Ramos (cell line): ENCODE data around the gene TSPEAR.

Experiments
- in situ Hi-C: fragments of 300-500 bp; cut with MboI; formaldehyde crosslinking; loops from one replicate; pipeline ENCODE4 v1.14.3; 2022; ENCODE audit warnings: low sequenced_read_pairs; ENCODE audit not compliant: unreplicated experiment

The TSPEAR gene

GRCh38 chr21:44463724-44464123, 247.6 kb downstream of the TSPEAR start:
- in situ Hi-C loops, result no loop called here

- in situ Hi-C loops, result no loop called here
These were observed 248.6 kb downstream of the TSPEAR start for GRCh38 chr21:44462834-44463200.

- in situ Hi-C loops, result no loop called here
These were observed 249.1 kb downstream of the TSPEAR start for GRCh38 chr21:44462086-44462833.

GRCh38 chr21:44461464-44462001, 249.8 kb downstream of the TSPEAR start:
- in situ Hi-C loops, result no loop called here

- in situ Hi-C loops, result no loop called here
These were observed 250.4 kb downstream of the TSPEAR start for GRCh38 chr21:44461005-44461404.

- in situ Hi-C loops, result no loop called here
These were observed 251.0 kb downstream of the TSPEAR start for GRCh38 chr21:44460441-44460755.

GRCh38 chr21:44459712-44460440, 251.5 kb downstream of the TSPEAR start:
- in situ Hi-C loops, result no loop called here

- in situ Hi-C loops, result no loop called here
These were observed 252.2 kb downstream of the TSPEAR start for GRCh38 chr21:44458971-44459711.

GRCh38 chr21:44456915-44457736, 254.2 kb downstream of the TSPEAR start:
- in situ Hi-C loops, result no loop called here

- in situ Hi-C loops, result no loop called here
These were observed 255.0 kb downstream of the TSPEAR start for GRCh38 chr21:44456214-44456914.

GRCh38 chr21:44455524-44456213, 255.7 kb downstream of the TSPEAR start:
- in situ Hi-C loops, result no loop called here

- in situ Hi-C loops, result no loop called here
These were observed 256.4 kb downstream of the TSPEAR start, which contains the start of gene LRRC3 for GRCh38 chr21:44454747-44455523. Gene LRRC3 (plus strand): TSS chr21:44455510. CDS start chr21:44456645, 1,135 bp downstream.

GRCh38 chr21:44454058-44454457, 257.3 kb downstream of the TSPEAR start:
- in situ Hi-C loops, result no loop called here

GRCh38 chr21:44453120-44453519, 258.3 kb downstream of the TSPEAR start:
- in situ Hi-C loops, result no loop called here

GRCh38 chr21:44450999-44451398, 260.4 kb downstream of the TSPEAR start:
- in situ Hi-C loops, result no loop called here

- in situ Hi-C loops, result no loop called here
These were observed 261.0 kb downstream of the TSPEAR start for GRCh38 chr21:44450402-44450801.

- in situ Hi-C loops, result no loop called here
These were observed 261.7 kb downstream of the TSPEAR start for GRCh38 chr21:44449473-44450363.
